GM20431 (cell line): ENCODE measurements around the gene PRKCQ.

Experiments used
- in situ Hi-C: fragments of 300-500 bp; cut with MseI, MboI; formaldehyde crosslinking; loops from one replicate; pipeline ENCODE4 v1.15.0; 2020; ENCODE audit warnings: low sequenced_read_pairs; ENCODE audit not compliant: unreplicated experiment

The PRKCQ gene

DNA sequence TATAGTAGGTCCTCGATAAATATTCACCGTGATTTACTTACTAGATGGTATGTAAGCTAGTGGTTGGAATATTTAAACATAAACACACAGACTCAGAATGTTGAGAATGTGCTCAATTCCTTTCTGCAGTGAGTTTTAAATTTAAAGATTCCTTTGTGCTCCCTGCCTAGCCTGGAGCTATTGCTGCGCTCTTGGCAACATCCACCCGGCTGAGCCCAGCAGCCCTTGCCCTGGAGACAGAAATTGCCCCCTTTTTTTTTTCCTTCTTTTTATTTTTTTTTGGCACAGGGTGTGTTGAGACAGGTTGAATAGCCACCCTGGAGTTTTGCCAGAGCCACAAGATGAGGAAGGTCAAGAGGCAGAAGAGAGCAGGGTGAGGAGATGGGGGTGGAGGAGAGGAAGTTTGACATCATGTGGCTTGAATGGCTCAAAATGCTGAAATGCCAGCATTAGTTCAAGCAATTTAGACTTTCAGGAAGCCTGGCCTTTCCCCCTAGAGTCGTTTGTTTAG is 180.8 kb downstream of the PRKCQ start:
- in situ Hi-C loops: loop anchor here (10.0 to 25.0 kb wide), 2 partner anchors 187 to 284 kb away; partner anchors contain the start of gene PFKFB3

DNA sequence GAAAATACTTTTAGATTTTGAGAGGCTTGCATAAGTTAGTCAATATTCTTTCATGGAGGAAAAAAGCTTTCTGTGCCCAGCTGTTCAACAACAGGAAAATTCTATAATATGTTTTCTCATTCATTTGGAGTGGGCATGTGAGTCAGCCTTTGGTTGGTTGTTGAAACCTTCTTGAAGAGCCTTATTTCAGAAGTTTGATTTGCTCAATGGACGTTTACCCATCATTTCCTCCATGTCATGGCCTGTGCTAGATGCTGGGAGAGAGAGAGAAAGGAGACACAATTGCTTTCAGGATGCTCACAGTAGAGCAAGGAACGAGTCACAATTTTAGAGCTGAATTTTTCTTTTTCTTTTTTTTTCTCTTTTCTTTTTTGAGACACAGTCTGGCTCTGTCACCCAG is 181.7 kb downstream of the PRKCQ start:
- in situ Hi-C loops: loop anchor here (10.0 to 25.0 kb wide), 2 partner anchors 186 to 284 kb away; partner anchors contain the start of gene PFKFB3

GRCh38 chr10:6396652-6397051 is 183.4 kb downstream of the PRKCQ start:
- in situ Hi-C loops: loop anchor here (10.0 to 25.0 kb wide), 2 partner anchors 184 to 282 kb away; partner anchors contain the start of gene PFKFB3

GRCh38 chr10:6396226-6396625 is 183.8 kb downstream of the PRKCQ start:
- in situ Hi-C loops: loop anchor here (10.0 to 25.0 kb wide), 2 partner anchors 184 to 281 kb away; partner anchors contain the start of gene PFKFB3

DNA sequence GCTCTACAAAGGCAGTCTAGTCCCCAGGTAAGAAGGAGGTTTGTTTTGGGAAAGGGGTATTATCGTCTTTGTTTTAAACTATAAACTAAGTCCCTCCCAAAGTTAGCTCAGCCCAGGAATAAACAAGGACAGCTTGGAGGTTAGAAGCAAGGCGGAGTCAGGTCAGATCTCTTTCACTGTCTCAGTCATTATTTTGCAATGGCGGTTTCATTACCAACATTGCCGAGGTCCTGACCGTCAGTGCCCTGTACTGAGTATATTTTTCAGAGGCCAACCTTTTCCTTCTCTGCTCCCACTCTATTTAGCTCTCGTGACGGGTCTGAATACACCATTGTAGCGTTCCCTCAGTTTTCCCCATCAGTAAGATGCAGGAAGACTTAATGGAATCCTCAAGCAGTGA is 184.5 kb downstream of the PRKCQ start:
- in situ Hi-C loops: loop anchor here (10.0 to 25.0 kb wide), 2 partner anchors 183 to 281 kb away; partner anchors contain the start of gene PFKFB3

DNA sequence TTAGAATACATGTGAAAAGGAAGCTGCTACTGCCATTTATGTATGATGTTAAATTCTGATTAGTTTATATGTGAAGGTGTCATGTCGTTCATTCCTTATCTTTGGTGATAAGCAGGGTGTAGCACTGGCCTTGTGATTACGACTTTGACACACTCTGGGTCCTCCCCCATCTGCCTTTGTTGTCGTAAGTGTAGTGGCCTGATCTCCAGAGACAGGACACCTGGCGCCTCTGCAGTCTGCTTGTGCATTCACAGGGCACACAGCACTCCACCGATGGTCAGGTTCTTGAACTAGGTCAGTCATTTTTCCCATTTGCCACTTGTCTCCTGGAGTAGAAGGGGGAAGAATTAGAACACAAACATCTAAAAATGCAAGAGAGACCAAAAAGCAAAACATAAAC is 186.0 kb downstream of the PRKCQ start:
- in situ Hi-C loops: loop anchor here (10.0 to 25.0 kb wide), 2 partner anchors 182 to 279 kb away; partner anchors contain the start of gene PFKFB3

DNA sequence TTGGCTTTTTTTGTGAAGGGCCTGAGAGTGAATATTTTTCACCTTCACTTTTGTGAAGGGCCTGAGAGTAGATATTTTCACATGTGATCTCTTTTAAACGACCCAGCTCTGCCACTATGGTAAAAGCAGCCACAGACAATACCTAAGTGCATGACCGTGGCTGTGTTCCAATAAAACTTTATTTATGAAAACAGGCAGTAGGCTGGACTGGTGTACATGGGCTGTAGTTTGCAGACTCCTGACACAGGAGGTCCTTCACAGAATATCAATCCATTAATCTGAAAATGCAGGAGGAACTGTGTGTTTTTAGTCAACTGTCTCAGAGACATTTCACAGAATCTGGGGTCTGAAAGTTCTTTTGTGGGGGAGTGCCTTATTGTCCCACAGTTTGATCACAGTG is 186.9 kb downstream of the PRKCQ start:
- in situ Hi-C loops: loop anchor here (10.0 to 25.0 kb wide), 2 partner anchors 181 to 278 kb away; partner anchors contain the start of gene PFKFB3

- in situ Hi-C loops: loop anchor here (10.0 to 25.0 kb wide), 2 partner anchors 178 to 276 kb away; partner anchors contain the start of gene PFKFB3
These were observed 189.7 kb downstream of the PRKCQ start for GRCh38 chr10:6390213-6390845.

DNA sequence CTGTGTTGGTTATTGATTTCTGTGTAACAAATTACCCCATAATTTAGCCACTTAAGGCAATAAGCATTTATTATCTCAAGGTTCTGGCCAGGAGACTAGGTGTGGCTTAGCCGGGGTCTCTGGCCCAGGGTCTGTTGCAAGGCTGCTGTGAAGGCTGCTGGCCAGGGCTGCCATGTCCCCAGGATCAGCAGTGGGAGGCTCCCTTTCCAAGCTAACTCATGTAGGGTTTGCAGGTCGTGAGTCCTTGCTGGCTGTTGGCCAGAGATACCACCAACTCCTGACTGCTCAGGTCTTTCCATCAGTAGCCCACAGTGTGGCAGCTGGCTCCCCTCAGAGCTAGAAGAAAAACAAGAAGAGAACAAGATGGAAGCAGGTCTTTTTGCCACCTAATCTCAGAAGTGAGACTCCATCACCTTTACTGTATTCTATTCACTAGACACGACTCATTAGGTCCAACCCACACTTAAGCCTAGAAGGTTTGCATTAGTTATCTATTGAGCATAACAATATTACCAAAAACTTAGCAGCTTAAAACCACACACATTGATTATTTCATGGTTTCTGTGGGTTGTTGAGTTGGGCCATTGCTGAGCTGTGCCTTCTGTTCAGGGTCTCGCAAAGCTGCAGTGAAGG is 191.7 kb downstream of the PRKCQ start:
- in situ Hi-C loops: loop anchor here (25.0 kb wide), 1 partner anchor 176 kb away; the partner anchor contains the start of gene PFKFB3

DNA sequence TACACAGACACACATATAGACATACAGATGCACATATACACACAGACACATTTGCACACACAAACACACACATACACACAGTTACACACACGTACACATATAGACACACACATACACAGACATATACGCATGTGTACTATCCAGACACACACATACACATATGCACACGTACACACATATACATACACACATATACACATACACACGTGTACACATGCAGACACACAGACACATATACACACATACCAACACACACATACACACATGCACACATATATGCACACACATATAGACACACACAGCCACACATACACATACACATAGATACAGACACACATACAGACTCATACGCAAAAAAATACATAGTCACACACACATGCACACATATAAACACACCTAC is 193.1 kb downstream of the PRKCQ start:
- in situ Hi-C loops: loop anchor here (25.0 kb wide), 1 partner anchor 175 kb away; the partner anchor contains the start of gene PFKFB3

- in situ Hi-C loops: loop anchor here (25.0 kb wide), 1 partner anchor 174 kb away; the partner anchor contains the start of gene PFKFB3
These were observed 193.7 kb downstream of the PRKCQ start for GRCh38 chr10:6386346-6386745.

DNA sequence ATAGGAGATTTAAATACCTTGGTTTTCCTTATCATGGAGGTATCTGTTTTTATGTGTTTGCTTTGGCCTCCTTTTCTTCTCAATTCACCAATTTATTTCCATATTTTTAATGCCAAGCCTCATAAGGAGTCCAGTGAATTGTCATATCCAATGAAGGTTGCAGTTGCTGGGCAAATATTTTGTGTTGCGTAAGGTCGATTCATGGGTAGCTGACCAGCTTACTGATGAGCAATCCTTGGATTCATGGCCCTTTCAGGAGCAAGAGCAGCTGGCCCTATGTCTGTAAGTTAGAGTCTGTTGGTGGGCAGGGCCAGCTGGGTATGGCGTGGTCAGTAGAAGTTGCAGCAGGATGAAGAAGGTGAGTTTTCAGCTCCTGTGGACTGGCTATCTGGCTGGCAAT is 194.4 kb downstream of the PRKCQ start:
- in situ Hi-C loops: loop anchor here (25.0 kb wide), 1 partner anchor 173 kb away; the partner anchor contains the start of gene PFKFB3

- in situ Hi-C loops: loop anchor here (25.0 kb wide), 1 partner anchor 173 kb away; the partner anchor contains the start of gene PFKFB3
These were observed 195.2 kb downstream of the PRKCQ start for GRCh38 chr10:6384847-6385246.

- in situ Hi-C loops: loop anchor here (25.0 kb wide), 1 partner anchor 172 kb away; the partner anchor contains the start of gene PFKFB3
These were observed 196.0 kb downstream of the PRKCQ start for GRCh38 chr10:6384031-6384430.

DNA sequence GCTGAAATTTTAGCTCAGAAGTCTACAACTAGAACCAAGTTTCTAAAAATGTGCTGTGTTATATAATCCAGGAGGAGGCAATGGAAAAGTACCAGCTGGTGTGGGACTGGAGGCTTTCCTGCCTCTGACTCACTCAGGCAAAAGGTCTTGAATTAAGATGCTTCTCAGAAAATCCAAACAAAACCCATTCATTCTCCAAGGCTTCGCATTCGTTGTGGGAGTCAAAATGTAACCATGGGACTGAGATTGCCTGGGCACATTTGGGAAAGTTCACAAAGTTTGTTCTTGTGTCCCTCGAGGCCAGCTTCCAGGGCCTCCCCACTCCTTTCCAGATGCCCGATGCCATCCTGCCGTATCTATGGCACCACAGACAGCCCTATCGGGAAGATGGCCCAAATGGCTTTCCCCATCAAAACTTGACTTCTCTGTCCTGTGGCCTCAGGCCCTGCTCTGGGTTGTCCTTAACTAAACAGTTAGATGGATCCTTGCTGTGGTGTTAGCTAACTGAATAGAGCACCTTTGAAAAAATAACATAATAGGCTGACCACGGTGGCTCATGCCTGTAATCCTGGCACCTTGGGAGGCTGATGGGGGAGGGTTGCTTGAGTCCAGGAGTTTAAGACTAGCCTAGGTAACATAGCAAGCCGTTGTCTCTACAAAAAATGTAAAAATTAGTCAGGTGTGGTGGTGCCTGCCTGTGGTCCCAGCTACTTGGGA is 196.8 kb downstream of the PRKCQ start:
- in situ Hi-C loops: loop anchor here (25.0 kb wide), 1 partner anchor 171 kb away; the partner anchor contains the start of gene PFKFB3

DNA sequence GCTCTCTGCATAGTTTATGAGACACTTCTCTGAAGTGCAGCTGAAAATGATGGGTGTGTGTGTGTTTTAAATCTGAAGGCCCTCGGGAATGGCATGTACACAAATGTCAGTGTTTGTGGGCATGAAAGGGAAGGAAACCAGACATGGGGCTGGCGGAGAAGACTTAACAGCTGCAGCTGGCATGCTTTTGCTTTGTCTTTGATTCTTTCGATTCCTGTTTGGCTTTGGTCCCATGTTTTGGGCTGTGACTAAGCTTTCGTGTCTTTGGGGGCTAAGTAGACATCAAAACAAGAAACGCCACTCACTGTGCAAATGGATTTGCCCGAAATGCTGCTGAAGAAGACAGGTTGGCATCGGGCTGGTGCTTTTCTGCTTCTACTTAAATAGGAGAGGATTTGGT is 198.0 kb downstream of the PRKCQ start:
- in situ Hi-C loops: loop anchor here (25.0 kb wide), 1 partner anchor 170 kb away; the partner anchor contains the start of gene PFKFB3

GRCh38 chr10:6380478-6380877 is 199.6 kb downstream of the PRKCQ start:
- in situ Hi-C loops: loop anchor here (25.0 kb wide), 1 partner anchor 168 kb away; the partner anchor contains the start of gene PFKFB3

GRCh38 chr10:6379015-6379776 is 200.9 kb downstream of the PRKCQ start:
- in situ Hi-C loops: loop anchor here (25.0 kb wide), 1 partner anchor 167 kb away; the partner anchor contains the start of gene PFKFB3
